CD4-positive, alpha-beta T cell (primary cell): ENCODE measurements around the gene TRHDE. TPM values are rescaled to one million over a fixed set of nuclear protein-coding genes. Genes with fewer than 3 reads are reported as not detected.
"Not testable (repeated sequence)": the region's sequence is repeated elsewhere in the genome, so short reads cannot be mapped to it uniquely, and the experiment has no call there.

Experiments
- ATAC-seq: fragments of 200-7000 bp; cut with Tn5 transposase; one replicate; pipeline ENCODE4 v1.10.0; 2022; ENCODE audit warnings: mild to moderate bottlenecking; ENCODE audit not compliant: poor library complexity
- CTCF ChIA-PET: fragments of 350-600 bp; sonication (Branson Sonifier 250); formaldehyde crosslinking; loops from one replicate; lab custom pipeline; 2021; ENCODE audit warnings: antibody characterized with exemption, inconsistent platforms; lab: Charles Lee
- POLR2A ChIA-PET: fragments of 350-600 bp; sonication (Branson Sonifier 250); formaldehyde crosslinking; loops from one replicate; lab custom pipeline; 2021; ENCODE audit warnings: antibody characterized with exemption, inconsistent platforms; lab: Charles Lee
- DNase-seq, 14 experiments: peaks; one replicate each; pipeline ENCODE4 v3.0.0-alpha.2; 2013 to 2020; ENCODE audit warnings: mixed read lengths in 2 of 14
- H3K27ac ChIP-seq, 2 donors: one replicate each; pipeline versions ENCODE4 v1.5.1 to v1.7.0; 2013; ENCODE audit warnings: low read length in 2 of 2, low read depth in 1 of 2, mild to moderate bottlenecking in 1 of 2
- H3K27me3 ChIP-seq, 2 experiments: 1 replicate in 1 of 2; 2 replicates in 1 of 2; pipeline versions ENCODE4 v1.6.1 to v1.7.0; 2013; ENCODE audit warnings: low read length in 2 of 2, control low read depth in 1 of 2, mild to moderate bottlenecking in 1 of 2, moderate library complexity in 1 of 2; ENCODE audit not compliant: insufficient read depth in 2 of 2, control insufficient read depth in 1 of 2
- H3K36me3 ChIP-seq: one replicate; pipeline ENCODE4 v1.6.1; 2013; ENCODE audit warnings: low read length, control low read depth; ENCODE audit not compliant: insufficient read depth
- H3K4me1 ChIP-seq: one replicate; pipeline ENCODE4 v1.6.1; 2013; ENCODE audit warnings: low read length, control low read depth; ENCODE audit not compliant: insufficient read depth
- H3K4me3 ChIP-seq: one replicate; pipeline ENCODE4 v1.5.1; 2013; ENCODE audit warnings: mild to moderate bottlenecking, low read length, moderate library complexity
- H3K9me3 ChIP-seq, 2 experiments: 1 replicate in 1 of 2; 2 replicates in 1 of 2; pipeline versions ENCODE4 v1.6.1 to v1.7.0; 2013; ENCODE audit warnings: low read length in 2 of 2, mild to moderate bottlenecking in 2 of 2, control low read depth in 1 of 2, moderate library complexity in 1 of 2; ENCODE audit not compliant: control insufficient read depth in 1 of 2, insufficient read depth in 1 of 2
- H3K27ac Mint-ChIP-seq: one replicate; pipeline ENCODE4 v1.8.0; 2020; ENCODE audit warnings: mixed read lengths
- H3K27me3 Mint-ChIP-seq: one replicate; pipeline ENCODE4 v1.8.0; 2021; ENCODE audit warnings: mixed read lengths
- H3K36me3 Mint-ChIP-seq: one replicate; pipeline ENCODE4 v1.8.0; 2021; ENCODE audit warnings: low read depth, mixed read lengths
- H3K4me1 Mint-ChIP-seq: one replicate; pipeline ENCODE4 v1.8.0; 2021; ENCODE audit warnings: low read depth, mixed read lengths
- H3K4me3 Mint-ChIP-seq: one replicate; pipeline ENCODE4 v1.8.0; 2020; ENCODE audit warnings: mild to moderate bottlenecking, mixed read lengths
- H3K9me3 Mint-ChIP-seq: one replicate; pipeline ENCODE4 v1.8.0; 2020; ENCODE audit warnings: mixed read lengths
- intact Hi-C, 2 experiments: fragments of 100-400 bp; cut with DNase I in 1 of 2; cut with micrococcal nuclease in 1 of 2; formaldehyde crosslinking; loops; one replicate each; pipeline versions ENCODE4 v1.15.1 to v1.9.0; 2023 to 2025; cut with DNase I, micrococcal nuclease
- total RNA-seq, 174 experiments: library from RNA in 2 of 174; stranded (reverse) in 2 of 174; gene quantifications; one replicate each; pipeline ENCODE4 v1.2.3 and lab custom pipeline; 2021 to 2026
- TF ChIP-seq, protein P1 (sequence below): fragments of 200-600 bp; IDR thresholded peaks from one replicate; pipeline ENCODE4 v1.8.0; 2022; ENCODE audit warnings: antibody characterized with exemption, mild to moderate bottlenecking

TRHDE gene
- total RNA-seq, 2 experiments from 2014 or later, result not detected

DNA sequence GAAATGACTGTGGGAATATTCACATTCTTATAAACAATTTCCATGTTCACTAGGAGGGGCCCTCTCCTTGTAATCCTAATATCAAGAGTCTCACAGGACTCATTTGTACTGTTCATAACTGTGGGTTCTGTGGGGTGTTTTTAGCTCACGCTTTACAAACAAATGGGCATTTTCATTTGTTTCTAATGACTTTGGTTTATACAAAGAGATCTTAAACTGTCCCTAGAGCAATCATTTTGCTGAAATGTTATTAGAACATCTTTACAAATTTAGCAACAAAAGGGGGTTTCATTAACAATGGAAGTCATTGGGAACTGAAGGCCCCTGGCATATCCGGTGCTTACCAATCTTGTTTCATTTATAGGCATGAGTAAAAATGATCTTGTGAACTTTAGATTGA is 370.5 kb downstream of the TRHDE start:
- Mint-ChIP-seq H3K4me3 (no peak overlapping the region), H3K27ac (no peak overlapping the region), H3K9me3 (peaks cover 3% of the 10 kb centered on the region), H3K4me1 (no peaks in the 10 kb centered on the region), H3K27me3 (no peaks in the 10 kb centered on the region), H3K36me3 (no peaks in the 10 kb centered on the region)
- ChIA-PET CTCF (no interaction called here), POLR2A (no interaction called here)
- no peaks in the 10 kb centered on the region for H3K27me3 ChIP-seq
- intact Hi-C loops, result no loop called here
- TF ChIP-seq, protein P1, sequence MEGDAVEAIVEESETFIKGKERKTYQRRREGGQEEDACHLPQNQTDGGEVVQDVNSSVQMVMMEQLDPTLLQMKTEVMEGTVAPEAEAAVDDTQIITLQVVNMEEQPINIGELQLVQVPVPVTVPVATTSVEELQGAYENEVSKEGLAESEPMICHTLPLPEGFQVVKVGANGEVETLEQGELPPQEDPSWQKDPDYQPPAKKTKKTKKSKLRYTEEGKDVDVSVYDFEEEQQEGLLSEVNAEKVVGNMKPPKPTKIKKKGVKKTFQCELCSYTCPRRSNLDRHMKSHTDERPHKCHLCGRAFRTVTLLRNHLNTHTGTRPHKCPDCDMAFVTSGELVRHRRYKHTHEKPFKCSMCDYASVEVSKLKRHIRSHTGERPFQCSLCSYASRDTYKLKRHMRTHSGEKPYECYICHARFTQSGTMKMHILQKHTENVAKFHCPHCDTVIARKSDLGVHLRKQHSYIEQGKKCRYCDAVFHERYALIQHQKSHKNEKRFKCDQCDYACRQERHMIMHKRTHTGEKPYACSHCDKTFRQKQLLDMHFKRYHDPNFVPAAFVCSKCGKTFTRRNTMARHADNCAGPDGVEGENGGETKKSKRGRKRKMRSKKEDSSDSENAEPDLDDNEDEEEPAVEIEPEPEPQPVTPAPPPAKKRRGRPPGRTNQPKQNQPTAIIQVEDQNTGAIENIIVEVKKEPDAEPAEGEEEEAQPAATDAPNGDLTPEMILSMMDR, result no peak
- H3K36me3 ChIP-seq, result no peaks in the 10 kb centered on the region
- no peaks in the 10 kb centered on the region for H3K9me3 ChIP-seq
- no peak overlapping the region for H3K27ac ChIP-seq
- H3K4me3 ChIP-seq, result no peak overlapping the region
- H3K4me1 ChIP-seq, result no peaks in the 10 kb centered on the region
- no peak for ATAC-seq
- DNase-seq, result no peak

DNA sequence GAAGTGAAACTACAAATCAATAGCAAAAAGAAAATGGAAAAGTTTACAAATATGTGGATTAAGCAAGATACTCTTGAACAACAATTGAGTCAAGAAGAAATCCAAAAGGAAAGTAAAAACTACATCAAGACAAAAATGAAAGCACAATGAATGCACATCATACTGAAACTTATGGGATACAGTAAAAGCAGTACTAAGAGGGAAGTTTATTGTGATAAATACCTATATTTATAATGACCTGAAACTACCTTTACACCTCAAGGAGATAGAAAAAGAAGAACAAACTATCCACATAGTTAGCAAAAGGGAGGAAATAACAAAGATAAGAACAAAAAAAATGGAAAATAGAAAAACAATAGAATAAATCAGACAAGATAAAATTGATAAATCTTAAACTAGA is 375.0 kb downstream of the TRHDE start:
- Mint-ChIP-seq H3K4me3 (no peak overlapping the region), H3K9me3 (peaks cover 3% of the 10 kb centered on the region), H3K27ac (no peak overlapping the region), H3K36me3 (no peaks in the 10 kb centered on the region), H3K4me1 (no peaks in the 10 kb centered on the region), H3K27me3 (no peaks in the 10 kb centered on the region)
- Histone ChIP-seq H3K36me3 (no peaks in the 10 kb centered on the region), H3K4me3 (no peak overlapping the region), H3K9me3 (no peaks in the 10 kb centered on the region), H3K27ac (no peak overlapping the region), H3K4me1 (no peaks in the 10 kb centered on the region), H3K27me3 (no peaks in the 10 kb centered on the region)
- POLR2A ChIA-PET, result no interaction called here
- ATAC-seq, result no peak
- DNase-seq, result no peak
- CTCF ChIA-PET, result no interaction called here
- TF ChIP-seq, protein P1, result no peak
- intact Hi-C loops, result no loop called here

DNA sequence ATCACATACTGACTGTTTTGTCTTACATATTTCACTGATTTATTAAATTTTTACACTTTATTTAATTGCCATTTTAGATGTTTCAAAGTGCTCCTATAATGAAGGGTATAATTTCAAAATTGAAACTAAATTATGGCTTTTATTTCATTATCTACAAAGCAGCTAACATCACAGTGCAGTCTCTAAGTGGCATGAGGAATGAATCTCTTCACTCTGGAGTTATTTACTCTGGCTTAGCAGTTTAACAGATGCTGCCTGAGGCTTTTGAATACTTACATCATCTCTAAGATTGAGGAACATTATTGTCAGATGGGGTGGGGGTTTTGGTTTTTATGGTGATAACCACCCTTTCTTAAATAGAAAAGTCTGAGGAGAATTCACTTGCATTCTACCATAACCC is 386.4 kb downstream of the TRHDE start:
- Mint-ChIP-seq H3K27ac (no peak overlapping the region), H3K4me3 (no peak overlapping the region), H3K9me3 (no peaks in the 10 kb centered on the region), H3K27me3 (no peaks in the 10 kb centered on the region), H3K4me1 (no peaks in the 10 kb centered on the region), H3K36me3 (no peaks in the 10 kb centered on the region)
- no peaks in the 10 kb centered on the region for H3K36me3 ChIP-seq
- ChIA-PET CTCF (no interaction called here), POLR2A (no interaction called here)
- H3K4me1 ChIP-seq, result no peaks in the 10 kb centered on the region
- H3K4me3 ChIP-seq, result no peak overlapping the region
- no peak for ATAC-seq
- no peaks in the 10 kb centered on the region for H3K27me3 ChIP-seq
- H3K27ac ChIP-seq, result no peak overlapping the region
- no peak for DNase-seq
- H3K9me3 ChIP-seq, result no peaks in the 10 kb centered on the region
- TF ChIP-seq, protein P1, result no peak
- intact Hi-C loops, result no loop called here

DNA sequence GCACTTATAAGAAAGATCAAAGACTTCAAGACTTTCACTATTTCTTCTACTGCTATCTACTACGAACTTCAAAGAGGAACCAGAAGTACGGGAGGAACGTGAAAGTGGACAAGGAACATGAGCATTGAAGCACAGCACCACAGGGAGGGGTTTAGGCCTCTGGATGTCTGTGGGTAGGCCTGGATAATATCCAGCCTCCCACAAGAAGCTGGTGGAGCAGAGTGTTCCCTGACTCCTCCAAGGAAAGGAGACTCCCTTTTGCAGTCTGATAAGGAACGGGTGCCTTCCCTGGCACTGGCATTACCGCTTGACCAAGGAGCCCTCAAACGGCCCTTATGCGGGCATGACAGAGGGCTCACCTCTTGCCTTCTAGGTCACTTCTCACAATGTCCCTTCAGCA is 388.0 kb downstream of the TRHDE start:
- H3K36me3 Mint-ChIP-seq, H3K27me3 Mint-ChIP-seq, CTCF ChIA-PET, H3K4me1 Mint-ChIP-seq, H3K27ac ChIP-seq, ATAC-seq, intact Hi-C loops, DNase-seq, H3K9me3 ChIP-seq, H3K4me3 Mint-ChIP-seq, H3K4me1 ChIP-seq, H3K9me3 Mint-ChIP-seq, H3K27me3 ChIP-seq, H3K4me3 ChIP-seq, H3K27ac Mint-ChIP-seq, POLR2A ChIA-PET, H3K36me3 ChIP-seq: not testable (repeated sequence)
